ENCODE results near the gene GOLGA3. TPM values are rescaled to one million over a fixed set of nuclear protein-coding genes. Genes with fewer than 3 reads are reported as not detected.

The GOLGA3 gene
- total RNA-seq, 1 experiment from 2014 or later: 94.9 TPM

GRCh38 chr12:132834181-132834711 is 5.6 kb upstream of the GOLGA3 start:
- Mint-ChIP-seq H3K9me3 (ENCODE audit: unreplicated experiment) (no peaks in the 10 kb centered on the region), H3K27ac (ENCODE audit: low read depth, unreplicated experiment) (no peak overlapping the region), H3K4me1 (ENCODE audit: insufficient read depth, unreplicated experiment) (no peaks in the 10 kb centered on the region), H3K36me3 (ENCODE audit: insufficient read depth, unreplicated experiment) (peaks cover 14% of the 10 kb centered on the region), H3K27me3 (ENCODE audit: insufficient read depth, unreplicated experiment) (no peaks in the 10 kb centered on the region), H3K4me3 (ENCODE audit: unreplicated experiment) (no peak overlapping the region)
- DNase-seq (ENCODE audit: unreplicated experiment): no peak
- intact Hi-C loops (cut with micrococcal nuclease): no loop called here
- TF ChIP-seq CTCF (IDR thresholded peaks at IDR 0.05; ENCODE audit: unreplicated experiment): no peak
- ChIA-PET CTCF (interaction anchor here (0.6 to 1.1 kb wide), 3 partner anchors 11 to 30 kb away, joined by 3 to 5 read pairs (median 4); no protein-coding TSS in a partner anchor), POLR2A (no interaction called here)
- no TSS peak for BruUV-seq (replicated peaks)

GRCh38 chr12:132833341-132833740 is 4.7 kb upstream of the GOLGA3 start:
- BruUV-seq (replicated peaks): no TSS peak
- DNase-seq (ENCODE audit: unreplicated experiment): no peak
- H3K4me1 Mint-ChIP-seq (ENCODE audit: insufficient read depth, unreplicated experiment): no peaks in the 10 kb centered on the region
- H3K27ac Mint-ChIP-seq (ENCODE audit: low read depth, unreplicated experiment): no peak overlapping the region
- ChIA-PET CTCF (interaction anchor here (1.1 kb wide), 1 partner anchor 12 kb away, joined by 5 read pairs; no protein-coding TSS in a partner anchor), POLR2A (no interaction called here)
- no peaks in the 10 kb centered on the region for H3K9me3 Mint-ChIP-seq (ENCODE audit: unreplicated experiment)
- intact Hi-C loops (cut with micrococcal nuclease): no loop called here
- peaks cover 20% of the 10 kb centered on the region for H3K36me3 Mint-ChIP-seq (ENCODE audit: insufficient read depth, unreplicated experiment)
- no peak for TF ChIP-seq CTCF (IDR thresholded peaks at IDR 0.05; ENCODE audit: unreplicated experiment)
- no peaks in the 10 kb centered on the region for H3K27me3 Mint-ChIP-seq (ENCODE audit: insufficient read depth, unreplicated experiment)
- no peak overlapping the region for H3K4me3 Mint-ChIP-seq (ENCODE audit: unreplicated experiment)

- H3K4me1 Mint-ChIP-seq (ENCODE audit: insufficient read depth, unreplicated experiment): peaks cover 5% of the 10 kb centered on the region
- DNase-seq (ENCODE audit: unreplicated experiment): no peak
- no peak overlapping the region for H3K27ac Mint-ChIP-seq (ENCODE audit: low read depth, unreplicated experiment)
- TF ChIP-seq CTCF (IDR thresholded peaks at IDR 0.05; ENCODE audit: unreplicated experiment): no peak
- H3K27me3 Mint-ChIP-seq (ENCODE audit: insufficient read depth, unreplicated experiment): no peaks in the 10 kb centered on the region
- POLR2A ChIA-PET: no interaction called here
- no peaks in the 10 kb centered on the region for H3K9me3 Mint-ChIP-seq (ENCODE audit: unreplicated experiment)
- peaks cover 32% of the 10 kb centered on the region for H3K36me3 Mint-ChIP-seq (ENCODE audit: insufficient read depth, unreplicated experiment)
- CTCF ChIA-PET: no interaction called here
- BruUV-seq (replicated peaks): no TSS peak
- no peak overlapping the region for H3K4me3 Mint-ChIP-seq (ENCODE audit: unreplicated experiment)
- intact Hi-C loops (cut with micrococcal nuclease): no loop called here
Measured at GRCh38 chr12:132831771-132832170, 3.1 kb upstream of the GOLGA3 start.

GRCh38 chr12:132827763-132828703 is 636 bp downstream of the GOLGA3 start:
- Mint-ChIP-seq H3K27ac (ENCODE audit: low read depth, unreplicated experiment) (peak overlapping the region; percentile 100), H3K4me1 (ENCODE audit: insufficient read depth, unreplicated experiment) (peaks cover 10% of the 10 kb centered on the region), H3K27me3 (ENCODE audit: insufficient read depth, unreplicated experiment) (no peaks in the 10 kb centered on the region), H3K4me3 (ENCODE audit: unreplicated experiment) (peak overlapping the region; percentile 94), H3K36me3 (ENCODE audit: insufficient read depth, unreplicated experiment) (peaks cover 55% of the 10 kb centered on the region), H3K9me3 (ENCODE audit: unreplicated experiment) (no peaks in the 10 kb centered on the region)
- BruUV-seq (replicated peaks): TSS peak; percentile 85
- TF ChIP-seq CTCF (IDR thresholded peaks at IDR 0.05; ENCODE audit: unreplicated experiment): no peak
- ChIA-PET POLR2A (interaction anchor here (1.1 to 2.9 kb wide), 5 partner anchors 16 to 158 kb away, joined by 5 to 24 read pairs (median 11); partner anchors contain the start of genes ANKLE2, CHFR, PGAM5 and ZNF26), CTCF (interaction anchor here (0.8 kb wide), 1 partner anchor 59 kb away, joined by 3 read pairs; no protein-coding TSS in a partner anchor)
- intact Hi-C loops (cut with micrococcal nuclease): no loop called here
- peak; percentile 58 for DNase-seq (ENCODE audit: unreplicated experiment)

All from MCF 10A (cell line).